Stimulated activated naive CD8-positive, alpha-beta T cell treated with anti-CD3 and anti-CD28 coated beads, Interleukin-15, Interleukin-2, amounts not matched to agents 100 U/mL and 50 U/mL, for 24 hours (primary cell): ENCODE results near the gene GLCE.

ENCODE experiments used
- ATAC-seq: fragments of 150-1000 bp; cut with Tn5 transposase; one replicate; pipeline ENCODE4 v1.10.0; 2021
- DNase-seq: peaks from one replicate; pipeline ENCODE4 v3.0.0; 2021

Gene GLCE

GRCh38 chr15:69209661-69210060 lies 49.2 kb downstream of the GLCE start:
- ATAC-seq (no peak), DNase-seq (no peak)

GRCh38 chr15:69210574-69210973 lies 50.1 kb downstream of the GLCE start:
- DNase-seq = no peak
- no peak for ATAC-seq

- DNase-seq (no peak), ATAC-seq (no peak)
Observed at GRCh38 chr15:69213786-69214185, 53.4 kb downstream of the GLCE start.

- no peak for ATAC-seq
- no peak for DNase-seq
Observed at GRCh38 chr15:69215314-69216035, 55.0 kb downstream of the GLCE start.

- no peak for ATAC-seq
- DNase-seq = no peak
Observed at GRCh38 chr15:69217381-69217780, 56.9 kb downstream of the GLCE start.

- ATAC-seq (no peak), DNase-seq (no peak)
Observed at GRCh38 chr15:69219690-69220089, 59.3 kb downstream of the GLCE start.

GRCh38 chr15:69222002-69222474 lies 61.6 kb downstream of the GLCE start:
- ATAC-seq = no peak
- no peak for DNase-seq

- DNase-seq (no peak), ATAC-seq (no peak)
Observed at GRCh38 chr15:69223083-69223813, 62.8 kb downstream of the GLCE start.

GRCh38 chr15:69224383-69224782 lies 63.9 kb downstream of the GLCE start:
- no peak for DNase-seq
- no peak for ATAC-seq

- no peak for DNase-seq
- no peak for ATAC-seq
Observed at GRCh38 chr15:69225355-69226022, 65.1 kb downstream of the GLCE start.

- no peak for DNase-seq
Observed at GRCh38 chr15:69226023-69226355, 65.6 kb downstream of the GLCE start.

GRCh38 chr15:69232144-69232543 lies 71.7 kb downstream of the GLCE start:
- DNase-seq (no peak), ATAC-seq (no peak)

More at GRCh38 chr15:69226023-69226355, 65.6 kb downstream of the GLCE start:
- ATAC-seq = no peak

- no peak for DNase-seq
Observed at GRCh38 chr15:69232765-69233164, 72.3 kb downstream of the GLCE start.

GRCh38 chr15:69234676-69235075 lies 74.2 kb downstream of the GLCE start:
- no peak for DNase-seq
- no peak for ATAC-seq

More at GRCh38 chr15:69232765-69233164, 72.3 kb downstream of the GLCE start:
- ATAC-seq = no peak

- DNase-seq (no peak), ATAC-seq (no peak)
Observed at GRCh38 chr15:69236505-69236904, 76.1 kb downstream of the GLCE start.

GRCh38 chr15:69237718-69238117 lies 77.3 kb downstream of the GLCE start:
- ATAC-seq (no peak), DNase-seq (no peak)

- no peak for ATAC-seq
- no peak for DNase-seq
Observed at GRCh38 chr15:69244798-69245197, 84.4 kb downstream of the GLCE start.

- no peak for ATAC-seq
Observed at GRCh38 chr15:69253156-69253555, 92.7 kb downstream of the GLCE start.

GRCh38 chr15:69265347-69265955 lies 105.0 kb downstream of the GLCE start:
- ATAC-seq (no peak), DNase-seq (no peak)

More at GRCh38 chr15:69253156-69253555, 92.7 kb downstream of the GLCE start:
- DNase-seq = no peak

- ATAC-seq (no peak), DNase-seq (no peak)
Observed at GRCh38 chr15:69271217-69271616, 110.8 kb downstream of the GLCE start.

GRCh38 chr15:69272139-69272538 lies 111.7 kb downstream of the GLCE start:
- no peak for DNase-seq

GRCh38 chr15:69272891-69273290 lies 112.5 kb downstream of the GLCE start:
- ATAC-seq = no peak
- no peak for DNase-seq

More at GRCh38 chr15:69272139-69272538, 111.7 kb downstream of the GLCE start:
- no peak for ATAC-seq
